ENCODE measurements around the gene PAN3. TPM values are rescaled to one million over a fixed set of nuclear protein-coding genes. Genes with fewer than 3 reads are reported as not detected.

PAN3 gene
- total RNA-seq, 2 donors from 2014 or later, result 28.5 to 35.6 TPM

- Mint-ChIP-seq H3K9me3 (no peaks in the 10 kb centered on the region), H3K4me3 (no peak overlapping the region), H3K27ac (no peak overlapping the region), H3K4me1 (no peaks in the 10 kb centered on the region), H3K36me3 (ENCODE audit: low read depth) (no peaks in the 10 kb centered on the region), H3K27me3 (no peaks in the 10 kb centered on the region)
- ATAC-seq (replicated peaks), result no peak
Observed at GRCh38 chr13:28321756-28322155, 183.4 kb downstream of the PAN3 start.

GRCh38 chr13:28322256-28322905 lies 184.0 kb downstream of the PAN3 start:
- no peaks in the 10 kb centered on the region for H3K9me3 Mint-ChIP-seq
- no peak overlapping the region for H3K4me3 Mint-ChIP-seq
- no peaks in the 10 kb centered on the region for H3K4me1 Mint-ChIP-seq
- H3K27me3 Mint-ChIP-seq, result no peaks in the 10 kb centered on the region
- ATAC-seq (replicated peaks), result no peak
- H3K36me3 Mint-ChIP-seq (ENCODE audit: low read depth), result no peaks in the 10 kb centered on the region
- no peak overlapping the region for H3K27ac Mint-ChIP-seq

DNA sequence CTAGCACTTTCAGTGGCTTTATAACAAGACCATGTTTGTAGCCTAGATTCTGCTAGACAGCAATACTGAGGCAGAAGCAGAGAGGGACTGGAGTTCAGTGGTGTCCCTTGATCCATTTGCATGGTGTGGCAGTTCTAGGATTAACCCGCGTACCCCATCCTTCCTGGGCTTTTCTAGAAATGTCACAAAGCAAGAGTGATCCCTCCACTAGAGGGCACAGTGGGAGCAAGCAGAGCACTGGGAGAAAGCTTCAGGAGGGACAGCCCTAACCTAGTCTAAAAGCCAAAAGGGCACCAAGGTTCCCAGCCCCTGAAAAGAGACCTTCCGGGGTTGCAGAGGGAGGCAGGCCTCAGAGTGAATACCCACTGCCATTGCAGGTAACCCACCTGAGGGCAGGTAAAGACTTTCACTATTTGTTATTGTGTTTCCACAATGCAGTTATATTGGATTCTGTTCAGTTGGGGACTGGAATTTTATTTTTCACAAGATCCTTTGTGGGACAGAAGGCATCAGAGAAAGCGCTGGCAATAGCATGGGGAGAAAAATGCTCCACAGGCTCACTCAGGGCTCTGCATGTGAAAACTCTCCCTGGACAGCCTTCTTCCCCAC lies 185.9 kb downstream of the PAN3 start:
- Mint-ChIP-seq H3K4me3 (no peak overlapping the region), H3K9me3 (no peaks in the 10 kb centered on the region), H3K4me1 (no peaks in the 10 kb centered on the region), H3K27me3 (peaks cover 5% of the 10 kb centered on the region), H3K36me3 (ENCODE audit: low read depth) (no peaks in the 10 kb centered on the region), H3K27ac (no peak overlapping the region)
- ATAC-seq (replicated peaks), result peak; percentile 77

- Mint-ChIP-seq H3K4me3 (no peak overlapping the region), H3K4me1 (no peaks in the 10 kb centered on the region), H3K27ac (no peak overlapping the region), H3K9me3 (no peaks in the 10 kb centered on the region), H3K27me3 (peaks cover 5% of the 10 kb centered on the region), H3K36me3 (ENCODE audit: low read depth) (no peaks in the 10 kb centered on the region)
- no peak for ATAC-seq (replicated peaks)
Observed at GRCh38 chr13:28325022-28325421, 186.7 kb downstream of the PAN3 start.

DNA sequence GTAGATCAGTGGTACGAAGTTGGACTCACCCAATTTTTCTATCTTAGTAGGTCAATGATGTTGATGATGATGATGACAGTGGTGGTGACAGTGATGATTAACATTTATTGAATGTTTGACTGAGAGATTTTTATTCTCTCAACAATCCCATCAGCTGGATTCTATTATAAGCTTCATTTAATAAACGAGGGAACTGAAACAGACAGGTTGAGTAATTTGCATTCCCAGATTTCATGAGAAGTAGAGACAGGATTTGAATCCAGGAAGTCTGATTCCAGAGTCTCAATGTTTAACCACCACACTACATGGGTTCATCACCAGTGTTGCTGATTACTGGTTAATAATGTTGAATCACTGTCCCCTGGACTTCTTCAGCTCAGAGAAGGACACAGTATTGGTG lies 187.7 kb downstream of the PAN3 start:
- peaks cover 5% of the 10 kb centered on the region for H3K27me3 Mint-ChIP-seq
- H3K4me3 Mint-ChIP-seq, result no peak overlapping the region
- no peaks in the 10 kb centered on the region for H3K36me3 Mint-ChIP-seq (ENCODE audit: low read depth)
- no peak for ATAC-seq (replicated peaks)
- no peak overlapping the region for H3K27ac Mint-ChIP-seq
- H3K4me1 Mint-ChIP-seq, result no peaks in the 10 kb centered on the region
- H3K9me3 Mint-ChIP-seq, result no peaks in the 10 kb centered on the region

- Mint-ChIP-seq H3K4me1 (no peaks in the 10 kb centered on the region), H3K9me3 (no peaks in the 10 kb centered on the region), H3K27me3 (peaks cover 5% of the 10 kb centered on the region), H3K27ac (no peak overlapping the region), H3K36me3 (ENCODE audit: low read depth) (no peaks in the 10 kb centered on the region), H3K4me3 (no peak overlapping the region)
- no peak for ATAC-seq (replicated peaks)
Observed at GRCh38 chr13:28327373-28328270, 189.3 kb downstream of the PAN3 start.

DNA sequence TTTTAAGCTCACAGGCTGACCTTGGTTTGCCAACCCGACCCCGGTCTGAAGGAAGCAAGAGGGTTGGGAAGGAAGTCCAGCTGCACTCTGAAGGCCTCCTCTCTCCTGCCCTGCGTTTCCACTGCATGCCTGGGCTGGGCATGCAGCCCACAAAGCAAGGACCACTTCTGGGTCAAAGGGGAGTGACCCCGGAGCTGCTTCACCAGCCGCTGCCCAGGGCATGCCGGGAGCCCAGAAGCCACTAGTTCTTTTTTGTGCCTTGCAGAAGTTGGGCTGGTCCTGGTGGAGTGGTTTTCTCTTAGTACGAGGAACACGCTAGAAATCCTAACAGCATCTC lies 189.9 kb downstream of the PAN3 start:
- H3K4me3 Mint-ChIP-seq, result no peak overlapping the region
- no peaks in the 10 kb centered on the region for H3K4me1 Mint-ChIP-seq
- H3K9me3 Mint-ChIP-seq, result no peaks in the 10 kb centered on the region
- H3K36me3 Mint-ChIP-seq (ENCODE audit: low read depth), result no peaks in the 10 kb centered on the region
- no peak overlapping the region for H3K27ac Mint-ChIP-seq
- ATAC-seq (replicated peaks), result no peak
- H3K27me3 Mint-ChIP-seq, result peaks cover 5% of the 10 kb centered on the region

GRCh38 chr13:28329395-28330158 lies 191.2 kb downstream of the PAN3 start:
- H3K4me3 Mint-ChIP-seq, result no peak overlapping the region
- H3K27ac Mint-ChIP-seq, result no peak overlapping the region
- H3K27me3 Mint-ChIP-seq, result peaks cover 5% of the 10 kb centered on the region
- H3K36me3 Mint-ChIP-seq (ENCODE audit: low read depth), result no peaks in the 10 kb centered on the region
- no peaks in the 10 kb centered on the region for H3K4me1 Mint-ChIP-seq
- H3K9me3 Mint-ChIP-seq, result no peaks in the 10 kb centered on the region
- ATAC-seq (replicated peaks), result no peak

GRCh38 chr13:28333204-28333881 lies 195.0 kb downstream of the PAN3 start:
- H3K4me1 Mint-ChIP-seq, result no peaks in the 10 kb centered on the region
- H3K4me3 Mint-ChIP-seq, result no peak overlapping the region
- no peaks in the 10 kb centered on the region for H3K36me3 Mint-ChIP-seq (ENCODE audit: low read depth)
- H3K9me3 Mint-ChIP-seq, result no peaks in the 10 kb centered on the region
- no peak overlapping the region for H3K27ac Mint-ChIP-seq
- H3K27me3 Mint-ChIP-seq, result peaks cover 5% of the 10 kb centered on the region
- no peak for ATAC-seq (replicated peaks)

DNA sequence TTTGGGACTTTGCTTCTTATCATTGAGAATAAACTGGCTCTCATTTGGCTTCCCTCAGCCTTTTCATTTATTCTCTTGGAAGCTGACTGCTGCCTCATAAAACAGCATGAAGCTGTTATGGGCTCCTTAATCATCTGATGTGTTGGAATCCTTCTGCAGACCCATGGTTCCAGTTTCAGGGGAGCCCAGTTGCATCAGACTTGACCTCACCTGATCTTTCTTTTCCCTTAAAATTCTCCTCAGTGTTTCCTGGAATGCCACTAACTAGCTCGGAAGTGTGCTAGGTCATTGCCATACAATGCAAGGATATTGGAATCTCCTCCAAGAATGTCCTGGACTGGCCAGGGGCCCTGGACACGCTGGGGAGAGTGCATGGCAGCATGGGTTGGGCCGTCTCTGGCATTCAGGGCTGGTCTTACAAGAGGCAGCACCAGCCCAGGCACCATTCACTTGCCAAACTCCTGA lies 197.9 kb downstream of the PAN3 start:
- ATAC-seq (replicated peaks), result no peak
- Mint-ChIP-seq H3K4me3 (no peak overlapping the region), H3K27ac (no peak overlapping the region), H3K36me3 (ENCODE audit: low read depth) (no peaks in the 10 kb centered on the region), H3K4me1 (no peaks in the 10 kb centered on the region), H3K9me3 (no peaks in the 10 kb centered on the region), H3K27me3 (no peaks in the 10 kb centered on the region)

- no peak for ATAC-seq (replicated peaks)
- Mint-ChIP-seq H3K9me3 (no peaks in the 10 kb centered on the region), H3K27ac (no peak overlapping the region), H3K4me3 (no peak overlapping the region), H3K4me1 (no peaks in the 10 kb centered on the region), H3K27me3 (no peaks in the 10 kb centered on the region), H3K36me3 (ENCODE audit: low read depth) (no peaks in the 10 kb centered on the region)
Observed at GRCh38 chr13:28337166-28338005, 199.0 kb downstream of the PAN3 start.

DNA sequence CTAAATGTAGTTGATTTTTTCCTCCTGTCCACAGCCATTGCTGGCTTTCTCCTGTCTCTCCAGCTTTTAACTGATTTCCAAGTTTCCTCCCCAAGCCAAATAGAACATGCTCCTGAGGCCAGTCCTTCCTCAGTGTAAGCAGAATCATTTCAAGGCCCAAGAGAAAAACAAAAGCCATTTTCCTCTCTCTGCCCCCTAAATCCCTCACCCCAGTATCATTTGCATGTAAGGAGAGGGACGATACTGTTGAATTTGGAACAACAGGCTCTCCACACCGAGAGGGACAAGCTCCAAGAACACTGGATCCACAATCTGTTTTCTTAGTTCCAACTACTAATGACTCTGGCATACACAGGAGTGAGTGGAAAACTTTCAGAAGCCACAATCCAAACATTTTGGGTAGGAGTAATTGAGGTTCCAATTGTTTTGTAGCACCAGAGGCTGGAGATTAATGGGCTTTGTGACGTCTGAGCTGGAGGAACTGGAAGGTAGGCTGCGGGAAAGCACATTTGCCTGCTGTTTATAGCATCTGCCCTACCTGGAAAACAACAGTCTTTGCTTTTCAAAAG lies 199.7 kb downstream of the PAN3 start:
- no peaks in the 10 kb centered on the region for H3K36me3 Mint-ChIP-seq (ENCODE audit: low read depth)
- H3K27ac Mint-ChIP-seq, result no peak overlapping the region
- no peaks in the 10 kb centered on the region for H3K4me1 Mint-ChIP-seq

DNA sequence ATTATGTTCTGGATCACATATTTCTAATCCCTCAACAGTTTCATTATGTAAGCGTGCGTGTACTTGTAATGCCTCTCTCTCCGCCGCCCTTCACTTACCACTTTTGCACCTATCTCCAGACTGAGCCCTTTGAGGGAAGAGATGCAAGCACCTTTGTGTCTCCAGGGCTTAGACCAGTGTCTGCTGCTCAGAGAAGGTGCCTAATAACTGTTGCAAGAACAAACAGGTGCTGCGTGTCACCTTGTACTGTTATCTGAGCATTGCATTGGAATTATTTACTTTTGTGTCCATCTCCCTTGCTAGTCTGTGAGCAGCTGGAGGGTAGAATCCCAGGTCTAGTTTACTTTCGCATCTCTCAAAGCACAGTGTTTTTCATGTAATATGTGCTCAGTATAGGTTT lies 200.4 kb downstream of the PAN3 start:
- H3K4me3 Mint-ChIP-seq, result no peak overlapping the region
- H3K27me3 Mint-ChIP-seq, result no peaks in the 10 kb centered on the region
- H3K9me3 Mint-ChIP-seq, result no peaks in the 10 kb centered on the region
- H3K4me1 Mint-ChIP-seq, result no peaks in the 10 kb centered on the region
- no peak for ATAC-seq (replicated peaks)
- H3K36me3 Mint-ChIP-seq (ENCODE audit: low read depth), result no peaks in the 10 kb centered on the region
- no peak overlapping the region for H3K27ac Mint-ChIP-seq

More for the DNA sequence above, 199.7 kb downstream of the PAN3 start:
- Mint-ChIP-seq H3K9me3 (no peaks in the 10 kb centered on the region), H3K27me3 (no peaks in the 10 kb centered on the region), H3K4me3 (no peak overlapping the region)
- ATAC-seq (replicated peaks), result no peak

All from activated T-helper 17 cell treated with anti-CD3 and anti-CD28 coated beads, Interleukin-2, amount 50 U/mL, for 72 hours (primary cell).